HG03135 (cell line): ENCODE measurements around the gene GPANK1.
A peak's percentile ranks its signal among the peaks of the same experiment; 100 is the strongest.
"Not testable (repeated sequence)": the region's sequence is repeated elsewhere in the genome, so short reads cannot be mapped to it uniquely, and the experiment has no call there.

ENCODE experiments used
- ATAC-seq: cut with Tn5 transposase; IDR thresholded peaks from one replicate; pipeline ENCODE4 v1.9.1; 2021; ENCODE audit warnings: mild to moderate bottlenecking, moderate library complexity; ENCODE audit not compliant: unreplicated experiment

The GPANK1 gene

GRCh38 chr6:31664790-31665500 is at the start of gene GPANK1:
Gene GPANK1, minus strand, starts transcription at chr6:31664997. Its CDS starts 519 bp downstream, at chr6:31664478.
- peak; percentile 32 for ATAC-seq

- no peak for ATAC-seq
Measured at GRCh38 chr6:31713991-31714684, 49.3 kb upstream of the GPANK1 start.

GRCh38 chr6:31713465-31713864 is 48.7 kb upstream of the GPANK1 start:
- ATAC-seq: no peak

GRCh38 chr6:31712296-31712695 is 47.5 kb upstream of the GPANK1 start:
- no peak for ATAC-seq

- ATAC-seq: no peak
Measured at GRCh38 chr6:31711233-31711632, 46.4 kb upstream of the GPANK1 start.

- ATAC-seq: no peak
Measured at GRCh38 chr6:31710523-31711219, 45.9 kb upstream of the GPANK1 start.

GRCh38 chr6:31709157-31709556 is 44.4 kb upstream of the GPANK1 start:
- ATAC-seq: not testable (repeated sequence)

- no peak for ATAC-seq
Measured at GRCh38 chr6:31708224-31708623, 43.4 kb upstream of the GPANK1 start.

GRCh38 chr6:31707701-31708100 is 42.9 kb upstream of the GPANK1 start:
- no peak for ATAC-seq

- ATAC-seq: no peak
Measured at GRCh38 chr6:31706599-31706998, 41.8 kb upstream of the GPANK1 start, which contains the start of gene LY6G6F. Gene LY6G6F, plus strand, starts transcription at chr6:31706866. Its CDS starts 41 bp downstream, at chr6:31706907.

- ATAC-seq: no peak
Measured at GRCh38 chr6:31705931-31706330, 41.1 kb upstream of the GPANK1 start.

GRCh38 chr6:31702819-31703716 is 38.3 kb upstream of the GPANK1 start, which contains the start of gene ABHD16A:
Gene ABHD16A, minus strand, starts transcription at chr6:31703324. Its CDS starts 43 bp downstream, at chr6:31703281.
- ATAC-seq: peak; percentile 88

- no peak for ATAC-seq
Measured at GRCh38 chr6:31702405-31702818, 37.6 kb upstream of the GPANK1 start.

- no peak for ATAC-seq
Measured at GRCh38 chr6:31701666-31702404, 37.0 kb upstream of the GPANK1 start.

GRCh38 chr6:31700740-31701401 is 36.1 kb upstream of the GPANK1 start:
- no peak for ATAC-seq

- ATAC-seq: no peak
Measured at GRCh38 chr6:31697555-31697954, 32.8 kb upstream of the GPANK1 start.

GRCh38 chr6:31693535-31693934 is 28.7 kb upstream of the GPANK1 start:
- ATAC-seq: no peak

- no peak for ATAC-seq
Measured at GRCh38 chr6:31692886-31693285, 28.1 kb upstream of the GPANK1 start.

- no peak for ATAC-seq
Measured at GRCh38 chr6:31692353-31692752, 27.6 kb upstream of the GPANK1 start.
